SK-N-MC (cell line): Measurements from ENCODE around the gene UBA3.

Source experiments
- EZH2 ChIP-seq: fragments of 200-600 bp; sonication (generic); IDR thresholded peaks from one replicate; pipeline ENCODE4 v1.6.1; 2017; ENCODE audit warnings: antibody characterized with exemption
- POLR2AphosphoS5 ChIP-seq: IDR thresholded peaks from 2 replicates; pipeline ENCODE4 v1.6.1; 2012; ENCODE audit warnings: mild to moderate bottlenecking, low read depth, low read length, borderline replicate concordance

GRCh38 chr3:69082361-69082760, 2.2 kb upstream of the UBA3 start:
- TF ChIP-seq EZH2 (no peak), POLR2AphosphoS5 (no peak)
